Panc1 (cell line): ENCODE data around the gene CNTN1. TPM values are rescaled to one million over a fixed set of nuclear protein-coding genes. Genes with fewer than 3 reads are reported as not detected.

Source experiments
- ATAC-seq: fragments of 200-7000 bp; cut with Tn5 transposase; 2 replicates; pipeline ENCODE4 v1.9.1; 2020; ENCODE audit warnings: mild to moderate bottlenecking, moderate library complexity
- BruUV-seq: library from RNA; stranded (reverse); fragments of 400-500 nt; replicated peaks from 2 replicates; lab custom pipeline; 2021; lab: Mats Ljungman, UMichigan
- CTCF ChIA-PET: fragments of 300-600 bp; sonication (Branson Sonifier 250); formaldehyde crosslinking; loops from one replicate; lab custom pipeline; 2022; ENCODE audit warnings: antibody characterized with exemption; lab: Charles Lee
- POLR2A ChIA-PET: fragments of 300-600 bp; sonication (Branson Sonifier 250); formaldehyde crosslinking; loops from one replicate; lab custom pipeline; 2022; ENCODE audit warnings: antibody characterized with exemption; lab: Charles Lee
- DNase-seq: peaks from one replicate; pipeline ENCODE4 v3.0.0-alpha.2; 2010; ENCODE audit warnings: low read depth, low spot score
- H3K27ac ChIP-seq: 2 replicates; pipeline ENCODE4 v1.5.1; 2011; ENCODE audit warnings: mild to moderate bottlenecking, low read length, inconsistent platforms
- H3K27me3 ChIP-seq: fragments of 200-500 bp; sonication (Bioruptor generic); 2 replicates; pipeline ENCODE4 v1.6.0; 2014; ENCODE audit warnings: low read length, inconsistent platforms; ENCODE audit not compliant: control insufficient read depth, insufficient read depth
- H3K36me3 ChIP-seq: fragments of 200-500 bp; sonication (Bioruptor generic); 2 replicates; pipeline ENCODE4 v1.5.1; 2014; ENCODE audit warnings: inconsistent platforms, mild to moderate bottlenecking, low read length, moderate library complexity; ENCODE audit not compliant: control insufficient read depth, insufficient read depth
- H3K4me1 ChIP-seq: 2 replicates; pipeline ENCODE4 v1.5.1; 2011; ENCODE audit warnings: inconsistent platforms, mild to moderate bottlenecking, low read length, moderate library complexity; ENCODE audit not compliant: control insufficient read depth, insufficient read depth
- H3K4me3 ChIP-seq, 2 experiments: 2 replicates each; pipeline ENCODE4 v1.5.1; 2011 to 2012; ENCODE audit warnings: low read depth in 2 of 2, low read length in 2 of 2, mild to moderate bottlenecking in 2 of 2, inconsistent platforms in 1 of 2, moderate library complexity in 1 of 2
- H3K9me3 ChIP-seq: fragments of 200-500 bp; sonication (Bioruptor generic); 2 replicates; pipeline ENCODE4 v1.5.1; 2014; ENCODE audit warnings: low read depth, mild to moderate bottlenecking, inconsistent platforms, low read length, moderate library complexity; ENCODE audit not compliant: control insufficient read depth, insufficient read depth
- POLR2AphosphoS5 ChIP-seq: IDR thresholded peaks from 2 replicates; pipeline ENCODE4 v1.6.1; 2012; ENCODE audit warnings: mild to moderate bottlenecking, low read depth, low read length, moderate library complexity
- SIN3A ChIP-seq: IDR thresholded peaks from 2 replicates; pipeline ENCODE4 v1.6.1; 2012; ENCODE audit warnings: low read depth, mild to moderate bottlenecking, low read length, moderate library complexity, borderline replicate concordance; ENCODE audit not compliant: insufficient read depth
- TCF7L2 ChIP-seq: IDR thresholded peaks from 2 replicates; pipeline ENCODE4 v1.6.1; 2011; ENCODE audit warnings: mild to moderate bottlenecking, low read depth, low read length, inconsistent platforms
- in situ Hi-C: cut with HindIII; loops from 2 replicates; pipeline ENCODE4 v1.10.0; 2016; ENCODE audit warnings: low sequenced_read_pairs, low pct_unique_long_range_greater_than_20kb
- intact Hi-C: fragments of 100-400 bp; cut with micrococcal nuclease; formaldehyde crosslinking; loops from one replicate; pipeline ENCODE4 v1.10.0; 2022; ENCODE audit not compliant: unreplicated experiment
- total RNA-seq: library from RNA; stranded (reverse); gene quantifications from one replicate; pipeline ENCODE4 v1.2.1, GENCODE V29; 2021; ENCODE audit not compliant: unreplicated experiment
- TF ChIP-seq, protein P1 (sequence below), 2 experiments: IDR thresholded peaks; 2 replicates each; pipeline ENCODE4 v1.6.1; 2011 to 2012; ENCODE audit warnings: low read depth in 2 of 2, control low read depth in 1 of 2, low read length in 1 of 2, mild to moderate bottlenecking in 1 of 2, moderate library complexity in 1 of 2; ENCODE audit not compliant: insufficient read depth in 1 of 2
- TF ChIP-seq, protein P2 (sequence below): fragments of 450-650 bp; IDR thresholded peaks from 2 replicates; pipeline ENCODE4 v1.5.1; 2017; ENCODE audit warnings: mild to moderate bottlenecking

The CNTN1 gene
- total RNA-seq, 1 experiment from 2014 or later, result not detected

GRCh38 chr12:40738856-40739255, 46.6 kb downstream of the CNTN1 start:
- H3K4me1 ChIP-seq, result no peaks in the 10 kb centered on the region
- H3K9me3 ChIP-seq, result no peaks in the 10 kb centered on the region
- intact Hi-C loops, result no loop called here
- in situ Hi-C loops, result no loop called here
- POLR2A ChIA-PET, result no interaction called here
- no peaks in the 10 kb centered on the region for H3K27me3 ChIP-seq
- DNase-seq (no peak), ATAC-seq (no peak)
- CTCF ChIA-PET, result no interaction called here
- no peak overlapping the region for H3K4me3 ChIP-seq
- BruUV-seq, result no TSS peak
- no peak for TF ChIP-seq TCF7L2
- H3K36me3 ChIP-seq, result no peaks in the 10 kb centered on the region
- H3K27ac ChIP-seq, result no peak overlapping the region

DNA sequence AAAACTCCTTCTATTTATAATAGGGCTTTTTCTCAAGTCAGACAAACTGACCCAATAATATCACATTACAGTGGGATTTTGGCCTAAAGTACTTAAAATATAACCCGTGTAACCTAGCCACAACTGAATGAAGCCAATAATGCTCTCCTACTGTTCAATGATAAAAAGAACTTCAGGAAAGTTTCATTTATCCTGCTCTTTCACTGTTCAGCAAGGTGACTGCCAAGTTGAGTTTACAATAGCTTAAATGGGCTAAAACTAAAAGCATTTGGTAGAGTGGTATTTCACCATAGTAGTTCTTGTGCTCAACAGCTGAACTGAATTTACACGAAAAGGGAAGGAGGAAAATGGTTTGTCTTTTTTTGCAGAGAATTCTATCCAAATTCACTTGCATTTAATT, 49.8 kb downstream of the CNTN1 start:
- in situ Hi-C loops, result no loop called here
- H3K9me3 ChIP-seq, result no peaks in the 10 kb centered on the region
- DNase-seq, result no peak
- H3K27me3 ChIP-seq, result no peaks in the 10 kb centered on the region
- POLR2A ChIA-PET, result no interaction called here
- ATAC-seq, result no peak
- intact Hi-C loops, result no loop called here
- no peak overlapping the region for H3K27ac ChIP-seq
- H3K4me1 ChIP-seq, result no peaks in the 10 kb centered on the region
- BruUV-seq, result no TSS peak
- CTCF ChIA-PET, result no interaction called here
- TF ChIP-seq, protein P1, sequence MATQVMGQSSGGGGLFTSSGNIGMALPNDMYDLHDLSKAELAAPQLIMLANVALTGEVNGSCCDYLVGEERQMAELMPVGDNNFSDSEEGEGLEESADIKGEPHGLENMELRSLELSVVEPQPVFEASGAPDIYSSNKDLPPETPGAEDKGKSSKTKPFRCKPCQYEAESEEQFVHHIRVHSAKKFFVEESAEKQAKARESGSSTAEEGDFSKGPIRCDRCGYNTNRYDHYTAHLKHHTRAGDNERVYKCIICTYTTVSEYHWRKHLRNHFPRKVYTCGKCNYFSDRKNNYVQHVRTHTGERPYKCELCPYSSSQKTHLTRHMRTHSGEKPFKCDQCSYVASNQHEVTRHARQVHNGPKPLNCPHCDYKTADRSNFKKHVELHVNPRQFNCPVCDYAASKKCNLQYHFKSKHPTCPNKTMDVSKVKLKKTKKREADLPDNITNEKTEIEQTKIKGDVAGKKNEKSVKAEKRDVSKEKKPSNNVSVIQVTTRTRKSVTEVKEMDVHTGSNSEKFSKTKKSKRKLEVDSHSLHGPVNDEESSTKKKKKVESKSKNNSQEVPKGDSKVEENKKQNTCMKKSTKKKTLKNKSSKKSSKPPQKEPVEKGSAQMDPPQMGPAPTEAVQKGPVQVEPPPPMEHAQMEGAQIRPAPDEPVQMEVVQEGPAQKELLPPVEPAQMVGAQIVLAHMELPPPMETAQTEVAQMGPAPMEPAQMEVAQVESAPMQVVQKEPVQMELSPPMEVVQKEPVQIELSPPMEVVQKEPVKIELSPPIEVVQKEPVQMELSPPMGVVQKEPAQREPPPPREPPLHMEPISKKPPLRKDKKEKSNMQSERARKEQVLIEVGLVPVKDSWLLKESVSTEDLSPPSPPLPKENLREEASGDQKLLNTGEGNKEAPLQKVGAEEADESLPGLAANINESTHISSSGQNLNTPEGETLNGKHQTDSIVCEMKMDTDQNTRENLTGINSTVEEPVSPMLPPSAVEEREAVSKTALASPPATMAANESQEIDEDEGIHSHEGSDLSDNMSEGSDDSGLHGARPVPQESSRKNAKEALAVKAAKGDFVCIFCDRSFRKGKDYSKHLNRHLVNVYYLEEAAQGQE (IDR thresholded peaks at IDR 0.05; ENCODE audit: insufficient read depth in 1 of 2, low read depth in 2 of 2, low read length in 1 of 2), result no peak
- no peak for TF ChIP-seq SIN3A
- no peak for TF ChIP-seq POLR2AphosphoS5
- TF ChIP-seq TCF7L2, result no peak
- TF ChIP-seq, protein P2, sequence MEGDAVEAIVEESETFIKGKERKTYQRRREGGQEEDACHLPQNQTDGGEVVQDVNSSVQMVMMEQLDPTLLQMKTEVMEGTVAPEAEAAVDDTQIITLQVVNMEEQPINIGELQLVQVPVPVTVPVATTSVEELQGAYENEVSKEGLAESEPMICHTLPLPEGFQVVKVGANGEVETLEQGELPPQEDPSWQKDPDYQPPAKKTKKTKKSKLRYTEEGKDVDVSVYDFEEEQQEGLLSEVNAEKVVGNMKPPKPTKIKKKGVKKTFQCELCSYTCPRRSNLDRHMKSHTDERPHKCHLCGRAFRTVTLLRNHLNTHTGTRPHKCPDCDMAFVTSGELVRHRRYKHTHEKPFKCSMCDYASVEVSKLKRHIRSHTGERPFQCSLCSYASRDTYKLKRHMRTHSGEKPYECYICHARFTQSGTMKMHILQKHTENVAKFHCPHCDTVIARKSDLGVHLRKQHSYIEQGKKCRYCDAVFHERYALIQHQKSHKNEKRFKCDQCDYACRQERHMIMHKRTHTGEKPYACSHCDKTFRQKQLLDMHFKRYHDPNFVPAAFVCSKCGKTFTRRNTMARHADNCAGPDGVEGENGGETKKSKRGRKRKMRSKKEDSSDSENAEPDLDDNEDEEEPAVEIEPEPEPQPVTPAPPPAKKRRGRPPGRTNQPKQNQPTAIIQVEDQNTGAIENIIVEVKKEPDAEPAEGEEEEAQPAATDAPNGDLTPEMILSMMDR, result no peak
- no peak overlapping the region for H3K4me3 ChIP-seq
- H3K36me3 ChIP-seq, result no peaks in the 10 kb centered on the region

DNA sequence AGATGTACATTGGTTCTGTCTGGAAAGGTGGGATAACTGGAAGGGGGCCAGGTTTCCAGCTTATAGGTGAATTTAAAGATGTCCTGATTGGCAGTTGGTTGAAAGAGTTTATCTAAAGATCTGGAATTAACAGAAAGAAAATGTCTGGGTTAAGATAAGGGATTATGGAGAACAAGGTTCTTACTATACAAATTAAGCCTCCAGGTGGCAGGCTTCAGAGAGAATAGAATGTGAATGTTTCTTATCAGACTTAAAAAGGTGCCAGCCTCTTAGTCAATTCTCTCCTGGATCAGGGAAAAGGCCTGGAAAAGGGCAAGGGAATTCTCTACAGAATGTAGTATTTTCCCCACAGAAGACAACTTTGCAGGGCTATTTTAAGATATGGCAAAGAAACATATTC, 53.1 kb downstream of the CNTN1 start:
- Histone ChIP-seq H3K9me3 (no peaks in the 10 kb centered on the region), H3K27ac (no peak overlapping the region), H3K36me3 (no peaks in the 10 kb centered on the region), H3K4me1 (no peaks in the 10 kb centered on the region), H3K27me3 (no peaks in the 10 kb centered on the region), H3K4me3 (no peak overlapping the region)
- in situ Hi-C loops (no loop called here), intact Hi-C loops (no loop called here)
- DNase-seq (no peak), ATAC-seq (no peak)
- no peak for TF ChIP-seq TCF7L2
- no peak for TF ChIP-seq POLR2AphosphoS5
- TF ChIP-seq, protein P2, result no peak
- no peak for TF ChIP-seq SIN3A
- TF ChIP-seq, protein P1 (IDR thresholded peaks at IDR 0.05; ENCODE audit: insufficient read depth in 1 of 2, low read depth in 2 of 2, low read length in 1 of 2), result no peak
- BruUV-seq, result no TSS peak
- POLR2A ChIA-PET, result no interaction called here
- CTCF ChIA-PET, result no interaction called here
